IMR-90 (cell line): ENCODE measurements around the gene IRS2.

ENCODE experiments used
- BHLHE40 ChIP-seq: fragments of 150-350 bp; IDR thresholded peaks from 2 replicates; pipeline ENCODE4 v1.6.1; 2016; ENCODE audit warnings: mild to moderate bottlenecking, low read depth, low read length
- POLR2A ChIP-seq: IDR thresholded peaks from 2 replicates; pipeline ENCODE4 v1.6.1; 2012; ENCODE audit warnings: mild to moderate bottlenecking, low read depth, low read length
- USF2 ChIP-seq: fragments of 150-350 bp; IDR thresholded peaks from 2 replicates; pipeline ENCODE4 v1.6.1; 2017; ENCODE audit warnings: mild to moderate bottlenecking, antibody characterized with exemption, low read length, low read depth
- TF ChIP-seq, protein P1 (sequence below): conservative IDR thresholded peaks from 2 replicates; pipeline ENCODE4 v1.5.1; 2012; ENCODE audit warnings: mild to moderate bottlenecking, low read depth, low read length, improper control_type of control experiment

GRCh38 chr13:109787135-109787954 is 962 bp upstream of the IRS2 start:
- TF ChIP-seq, protein P1, sequence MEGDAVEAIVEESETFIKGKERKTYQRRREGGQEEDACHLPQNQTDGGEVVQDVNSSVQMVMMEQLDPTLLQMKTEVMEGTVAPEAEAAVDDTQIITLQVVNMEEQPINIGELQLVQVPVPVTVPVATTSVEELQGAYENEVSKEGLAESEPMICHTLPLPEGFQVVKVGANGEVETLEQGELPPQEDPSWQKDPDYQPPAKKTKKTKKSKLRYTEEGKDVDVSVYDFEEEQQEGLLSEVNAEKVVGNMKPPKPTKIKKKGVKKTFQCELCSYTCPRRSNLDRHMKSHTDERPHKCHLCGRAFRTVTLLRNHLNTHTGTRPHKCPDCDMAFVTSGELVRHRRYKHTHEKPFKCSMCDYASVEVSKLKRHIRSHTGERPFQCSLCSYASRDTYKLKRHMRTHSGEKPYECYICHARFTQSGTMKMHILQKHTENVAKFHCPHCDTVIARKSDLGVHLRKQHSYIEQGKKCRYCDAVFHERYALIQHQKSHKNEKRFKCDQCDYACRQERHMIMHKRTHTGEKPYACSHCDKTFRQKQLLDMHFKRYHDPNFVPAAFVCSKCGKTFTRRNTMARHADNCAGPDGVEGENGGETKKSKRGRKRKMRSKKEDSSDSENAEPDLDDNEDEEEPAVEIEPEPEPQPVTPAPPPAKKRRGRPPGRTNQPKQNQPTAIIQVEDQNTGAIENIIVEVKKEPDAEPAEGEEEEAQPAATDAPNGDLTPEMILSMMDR, result no peak
- TF ChIP-seq BHLHE40, result no peak
- no peak for TF ChIP-seq USF2
- no peak for TF ChIP-seq POLR2A
